Limb (tissue), 2 donors: Measurements from ENCODE around the gene PRMT7.

Source experiments
- DNase-seq, 2 donors: peaks; one replicate each; pipeline ENCODE4 v3.0.0-alpha.2; 2016; ENCODE audit errors: extremely low spot score in 2 of 2

The PRMT7 gene

GRCh38 chr16:68374961-68375660 lies 64.3 kb downstream of the PRMT7 start:
- DNase-seq = no peak

- no peak for DNase-seq
Observed at GRCh38 chr16:68375801-68376536, 65.2 kb downstream of the PRMT7 start.

GRCh38 chr16:68376590-68376989 lies 65.8 kb downstream of the PRMT7 start:
- no peak for DNase-seq

- DNase-seq = no peak
Observed at GRCh38 chr16:68377221-68377620, 66.4 kb downstream of the PRMT7 start.

GRCh38 chr16:68377667-68378393 lies 67.0 kb downstream of the PRMT7 start:
- peak in 1 of 2 donors; percentile 11 for DNase-seq

- DNase-seq = no peak
Observed at GRCh38 chr16:68378436-68379415, 67.9 kb downstream of the PRMT7 start.

- DNase-seq = no peak
Observed at GRCh38 chr16:68379472-68380347, 68.9 kb downstream of the PRMT7 start.

- DNase-seq = no peak
Observed at GRCh38 chr16:68380348-68380670, 69.5 kb downstream of the PRMT7 start.

GRCh38 chr16:68380676-68381362 lies 70.0 kb downstream of the PRMT7 start:
- no peak for DNase-seq

- no peak for DNase-seq
Observed at GRCh38 chr16:68381363-68381724, 70.5 kb downstream of the PRMT7 start.

GRCh38 chr16:68382296-68382718 lies 71.5 kb downstream of the PRMT7 start:
- no peak for DNase-seq

- DNase-seq = no peak
Observed at GRCh38 chr16:68383858-68384257, 73.0 kb downstream of the PRMT7 start.

- DNase-seq = no peak
Observed at GRCh38 chr16:68384288-68385161, 73.7 kb downstream of the PRMT7 start.

GRCh38 chr16:68385371-68385770 lies 74.6 kb downstream of the PRMT7 start:
- DNase-seq = no peak

- no peak for DNase-seq
Observed at GRCh38 chr16:68386628-68387027, 75.8 kb downstream of the PRMT7 start.

GRCh38 chr16:68387301-68387700 lies 76.5 kb downstream of the PRMT7 start:
- DNase-seq = no peak

- DNase-seq = no peak
Observed at GRCh38 chr16:68388124-68388523, 77.3 kb downstream of the PRMT7 start.

- DNase-seq = no peak
Observed at GRCh38 chr16:68389006-68389405, 78.2 kb downstream of the PRMT7 start.
